K562 (cell line): Measurements from ENCODE around the gene TGDS. TPM values are rescaled to one million over a fixed set of nuclear protein-coding genes. Genes with fewer than 3 reads are reported as not detected.

Experiments
- CEBPG ChIP-seq, 3 experiments: fragments of 200-800 bp in 1 of 3; sonication (Bioruptor generic) in 1 of 3; sonication (generic) in 1 of 3; formaldehyde crosslinking in 1 of 3; IDR thresholded peaks in 2 of 3; conservative IDR thresholded peaks in 1 of 3; 2 replicates each; pipeline versions ENCODE4 v1.6.1 to v1.8.0; 2016 to 2022; ENCODE audit warnings: missing compliant biosample characterization in 2 of 3, missing genetic modification characterization in 2 of 3, mild to moderate bottlenecking in 1 of 3, missing genetic modification reagents in 1 of 3
- EP300 ChIP-seq: IDR thresholded peaks from 2 replicates; pipeline ENCODE4 v1.6.1; 2012; ENCODE audit warnings: low read length, improper control_type of control experiment
- ILK ChIP-seq: fragments of 450-650 bp; IDR thresholded peaks from 2 replicates; pipeline ENCODE4 v1.6.1; 2016; ENCODE audit warnings: missing genetic modification characterization, low read depth, mild to moderate bottlenecking, missing compliant biosample characterization, moderate library complexity, borderline replicate concordance
- KHSRP ChIP-seq: fragments of 450-650 bp; IDR thresholded peaks from 2 replicates; pipeline ENCODE4 v1.6.1; 2017
- NFIX ChIP-seq: fragments of 250-450 bp; sonication (Bioruptor Pico); IDR thresholded peaks from 2 replicates; pipeline ENCODE4 v1.4.0; 2020; ENCODE audit warnings: low read depth, mild to moderate bottlenecking, moderate library complexity
- NFXL1 ChIP-seq: fragments of 450-650 bp; formaldehyde crosslinking; IDR thresholded peaks from 2 replicates; pipeline ENCODE4 v1.4.0; 2021; ENCODE audit warnings: mild to moderate bottlenecking
- NONO ChIP-seq, 2 experiments: fragments of 200-400 bp in 1 of 2; fragments of 450-650 bp in 1 of 2; formaldehyde crosslinking in 1 of 2; IDR thresholded peaks; 2 replicates each; pipeline ENCODE4 v1.6.1; 2017; ENCODE audit warnings: low read depth in 2 of 2, mild to moderate bottlenecking in 2 of 2, moderate library complexity in 2 of 2, low read length in 1 of 2
- PHB2 ChIP-seq: fragments of 450-650 bp; IDR thresholded peaks from 2 replicates; pipeline ENCODE4 v1.6.1; 2017; ENCODE audit warnings: low read depth
- SMARCA4 ChIP-seq: fragments of 450-650 bp; IDR thresholded peaks from 2 replicates; pipeline ENCODE4 v1.6.1; 2016
- SP2 ChIP-seq: IDR thresholded peaks from 2 replicates; pipeline ENCODE4 v1.6.1; 2011; ENCODE audit warnings: mild to moderate bottlenecking, low read depth, low read length, moderate library complexity; ENCODE audit not compliant: poor library complexity, severe bottlenecking; ENCODE audit errors: extremely low read depth
- SREBF1 ChIP-seq: fragments of 150-350 bp; IDR thresholded peaks from 2 replicates; pipeline ENCODE4 v1.6.1; 2014; ENCODE audit warnings: antibody characterized with exemption, low read depth, low read length, borderline replicate concordance
- TGIF2 ChIP-seq: sonication (generic); formaldehyde crosslinking; IDR thresholded peaks from 2 replicates; pipeline ENCODE4 v1.8.1; 2022; ENCODE audit warnings: mild to moderate bottlenecking, missing genetic modification reagents, moderate library complexity
- polyA plus RNA-seq, 8 experiments: library from polyadenylated mRNA; depleted of rRNA in 4 of 8; stranded (reverse) in 5 of 8; unstranded in 3 of 8; fragments of >200 nt; fragmentation: Nextera tagmentation in 2 of 8; fragmentation: Illumina TruSeq in 1 of 8; extraction: Ambion mirVana in 2 of 8; extraction: Trizol in 1 of 8; gene quantifications; 2 replicates each; pipeline versions ENCODE4 v1.2.1 to v1.2.3, GENCODE V29; 2011 to 2014; ENCODE audit warnings: inconsistent platforms in 1 of 8, missing spikeins in 1 of 8
- total RNA-seq, 7 experiments: library from RNA; depleted of rRNA in 6 of 7; stranded (reverse); fragments of >200 nt in 6 of 7; fragmentation: Illumina TruSeq in 2 of 7; extraction: Trizol in 2 of 7; gene quantifications; 2 replicates each; pipeline versions ENCODE4 v1.2.1 to v1.2.3, GENCODE V29; 2011 to 2021; ENCODE audit warnings: low replicate concordance in 1 of 7
- TF ChIP-seq, protein P1 (sequence below): fragments of 450-650 bp; IDR thresholded peaks from 2 replicates; pipeline ENCODE4 v1.7.1; 2018; ENCODE audit warnings: mild to moderate bottlenecking, low read depth; ENCODE audit not compliant: partially characterized antibody
- TF ChIP-seq, protein P2 (sequence below), 3 experiments: IDR thresholded peaks in 2 of 3; conservative IDR thresholded peaks in 1 of 3; 2 replicates each; pipeline ENCODE4 v1.5.1; 2011 to 2012; ENCODE audit warnings: low read length in 3 of 3, mild to moderate bottlenecking in 3 of 3, control low read depth in 2 of 3, improper control_type of control experiment in 1 of 3, inconsistent platforms in 1 of 3, low read depth in 1 of 3, mixed read lengths in 1 of 3, moderate library complexity in 1 of 3; ENCODE audit not compliant: insufficient read depth in 2 of 3
- TF ChIP-seq, protein P3 (sequence below): fragments of 250-450 bp; sonication (Bioruptor Pico); IDR thresholded peaks from 2 replicates; pipeline ENCODE4 v1.4.0; 2020; ENCODE audit warnings: mild to moderate bottlenecking, moderate library complexity, borderline replicate concordance
- TF ChIP-seq, protein P4 (sequence below): fragments of 250-450 bp; sonication (Bioruptor Pico); IDR thresholded peaks from 2 replicates; pipeline ENCODE4 v1.8.0; 2021; ENCODE audit warnings: moderate library complexity, mild to moderate bottlenecking, inconsistent platforms

The TGDS gene
- total and polyA plus RNA-seq, 9 of the 15 experiments (the other 6 are each of a cell fraction or from before 2014, with no cell fraction given): 9.9 to 43.7 (median 21.4) TPM

DNA sequence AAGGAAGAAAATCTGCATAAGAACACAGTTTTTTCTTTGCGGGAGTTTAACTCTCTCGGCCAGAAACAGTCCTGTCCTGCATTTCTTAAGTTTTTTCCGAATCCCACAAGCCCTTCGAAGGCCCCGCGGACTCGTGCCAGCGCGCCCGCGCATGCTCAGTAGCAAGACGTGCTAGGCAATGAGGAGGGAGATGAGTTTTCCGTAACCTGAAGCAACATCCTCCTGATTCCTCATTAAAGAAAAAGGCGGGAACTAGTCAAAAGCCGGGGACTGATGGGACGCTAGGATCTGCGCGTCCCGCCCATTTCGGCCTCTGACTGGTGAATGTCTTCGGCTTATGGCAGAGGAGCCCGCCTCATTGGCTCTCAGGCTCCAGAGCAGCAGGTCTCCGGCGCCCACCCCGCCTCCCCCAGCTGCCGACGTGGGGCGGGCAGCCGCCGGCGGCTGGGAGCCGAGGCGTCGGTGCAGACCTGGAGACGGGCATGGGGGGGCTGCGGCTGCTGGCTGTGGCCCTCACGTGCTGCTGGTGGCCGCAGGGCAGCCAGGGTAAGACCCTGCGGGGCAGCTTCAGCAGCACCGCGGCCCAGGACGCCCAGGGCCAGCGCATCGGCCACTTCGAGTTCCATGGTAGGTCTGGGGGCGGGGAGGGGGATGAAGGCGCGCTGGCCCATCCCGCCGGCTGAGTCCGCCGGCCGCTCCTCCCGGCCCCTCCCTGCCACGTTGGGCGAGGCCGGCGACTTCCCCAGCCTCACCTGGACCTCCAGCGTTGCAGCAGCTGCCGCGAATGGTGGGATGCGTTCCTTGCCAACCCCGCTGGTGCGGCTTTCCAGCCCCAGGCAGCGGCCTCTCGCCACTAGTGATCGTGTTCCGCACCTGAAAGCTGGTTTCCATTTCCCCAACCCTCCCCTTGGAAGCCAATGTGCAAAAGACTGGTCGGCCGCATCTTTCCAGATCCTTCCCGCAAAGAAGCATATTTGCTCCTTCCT lies 5.8 kb upstream of the TGDS start, which contains the start of gene GPR180 (continued):
- TF ChIP-seq, protein P1, sequence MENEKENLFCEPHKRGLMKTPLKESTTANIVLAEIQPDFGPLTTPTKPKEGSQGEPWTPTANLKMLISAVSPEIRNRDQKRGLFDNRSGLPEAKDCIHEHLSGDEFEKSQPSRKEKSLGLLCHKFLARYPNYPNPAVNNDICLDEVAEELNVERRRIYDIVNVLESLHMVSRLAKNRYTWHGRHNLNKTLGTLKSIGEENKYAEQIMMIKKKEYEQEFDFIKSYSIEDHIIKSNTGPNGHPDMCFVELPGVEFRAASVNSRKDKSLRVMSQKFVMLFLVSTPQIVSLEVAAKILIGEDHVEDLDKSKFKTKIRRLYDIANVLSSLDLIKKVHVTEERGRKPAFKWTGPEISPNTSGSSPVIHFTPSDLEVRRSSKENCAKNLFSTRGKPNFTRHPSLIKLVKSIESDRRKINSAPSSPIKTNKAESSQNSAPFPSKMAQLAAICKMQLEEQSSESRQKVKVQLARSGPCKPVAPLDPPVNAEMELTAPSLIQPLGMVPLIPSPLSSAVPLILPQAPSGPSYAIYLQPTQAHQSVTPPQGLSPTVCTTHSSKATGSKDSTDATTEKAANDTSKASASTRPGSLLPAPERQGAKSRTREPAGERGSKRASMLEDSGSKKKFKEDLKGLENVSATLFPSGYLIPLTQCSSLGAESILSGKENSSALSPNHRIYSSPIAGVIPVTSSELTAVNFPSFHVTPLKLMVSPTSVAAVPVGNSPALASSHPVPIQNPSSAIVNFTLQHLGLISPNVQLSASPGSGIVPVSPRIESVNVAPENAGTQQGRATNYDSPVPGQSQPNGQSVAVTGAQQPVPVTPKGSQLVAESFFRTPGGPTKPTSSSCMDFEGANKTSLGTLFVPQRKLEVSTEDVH: peak; percentile 88
- TF ChIP-seq NONO (IDR thresholded peaks at IDR 0.05; ENCODE audit: low read depth in 2 of 2, low read length in 1 of 2): peak in 1 of 2 experiments; percentile 68; a peak in 2 of 4 replicates
- TF ChIP-seq KHSRP: no peak
- TF ChIP-seq SP2: peak; percentile 68
- no peak for TF ChIP-seq ILK (tag)
- no peak for TF ChIP-seq EP300
- no peak for TF ChIP-seq NFIX (CRISPR knock-in tag)
- no peak for TF ChIP-seq PHB2
- TF ChIP-seq, protein P2, sequence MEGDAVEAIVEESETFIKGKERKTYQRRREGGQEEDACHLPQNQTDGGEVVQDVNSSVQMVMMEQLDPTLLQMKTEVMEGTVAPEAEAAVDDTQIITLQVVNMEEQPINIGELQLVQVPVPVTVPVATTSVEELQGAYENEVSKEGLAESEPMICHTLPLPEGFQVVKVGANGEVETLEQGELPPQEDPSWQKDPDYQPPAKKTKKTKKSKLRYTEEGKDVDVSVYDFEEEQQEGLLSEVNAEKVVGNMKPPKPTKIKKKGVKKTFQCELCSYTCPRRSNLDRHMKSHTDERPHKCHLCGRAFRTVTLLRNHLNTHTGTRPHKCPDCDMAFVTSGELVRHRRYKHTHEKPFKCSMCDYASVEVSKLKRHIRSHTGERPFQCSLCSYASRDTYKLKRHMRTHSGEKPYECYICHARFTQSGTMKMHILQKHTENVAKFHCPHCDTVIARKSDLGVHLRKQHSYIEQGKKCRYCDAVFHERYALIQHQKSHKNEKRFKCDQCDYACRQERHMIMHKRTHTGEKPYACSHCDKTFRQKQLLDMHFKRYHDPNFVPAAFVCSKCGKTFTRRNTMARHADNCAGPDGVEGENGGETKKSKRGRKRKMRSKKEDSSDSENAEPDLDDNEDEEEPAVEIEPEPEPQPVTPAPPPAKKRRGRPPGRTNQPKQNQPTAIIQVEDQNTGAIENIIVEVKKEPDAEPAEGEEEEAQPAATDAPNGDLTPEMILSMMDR (IDR thresholded peaks at IDR 0.05 in 2 of 3, conservative IDR thresholded peaks at IDR 0.05 in 1 of 3; ENCODE audit: insufficient read depth in 2 of 3, low read depth in 1 of 3, low read length in 3 of 3): no peak
- TF ChIP-seq CEBPG (CRISPR knock-in tag; IDR thresholded peaks at IDR 0.05): peak; percentile 76; the same call in 1 of the 2 replicates
- peak in 1 of 2 experiments; percentile 66; a peak in 3 of 4 replicates for TF ChIP-seq CEBPG (tag; conservative IDR thresholded peaks at IDR 0.05 in 1 of 2, IDR thresholded peaks at IDR 0.05 in 1 of 2)
- TF ChIP-seq, protein P3, sequence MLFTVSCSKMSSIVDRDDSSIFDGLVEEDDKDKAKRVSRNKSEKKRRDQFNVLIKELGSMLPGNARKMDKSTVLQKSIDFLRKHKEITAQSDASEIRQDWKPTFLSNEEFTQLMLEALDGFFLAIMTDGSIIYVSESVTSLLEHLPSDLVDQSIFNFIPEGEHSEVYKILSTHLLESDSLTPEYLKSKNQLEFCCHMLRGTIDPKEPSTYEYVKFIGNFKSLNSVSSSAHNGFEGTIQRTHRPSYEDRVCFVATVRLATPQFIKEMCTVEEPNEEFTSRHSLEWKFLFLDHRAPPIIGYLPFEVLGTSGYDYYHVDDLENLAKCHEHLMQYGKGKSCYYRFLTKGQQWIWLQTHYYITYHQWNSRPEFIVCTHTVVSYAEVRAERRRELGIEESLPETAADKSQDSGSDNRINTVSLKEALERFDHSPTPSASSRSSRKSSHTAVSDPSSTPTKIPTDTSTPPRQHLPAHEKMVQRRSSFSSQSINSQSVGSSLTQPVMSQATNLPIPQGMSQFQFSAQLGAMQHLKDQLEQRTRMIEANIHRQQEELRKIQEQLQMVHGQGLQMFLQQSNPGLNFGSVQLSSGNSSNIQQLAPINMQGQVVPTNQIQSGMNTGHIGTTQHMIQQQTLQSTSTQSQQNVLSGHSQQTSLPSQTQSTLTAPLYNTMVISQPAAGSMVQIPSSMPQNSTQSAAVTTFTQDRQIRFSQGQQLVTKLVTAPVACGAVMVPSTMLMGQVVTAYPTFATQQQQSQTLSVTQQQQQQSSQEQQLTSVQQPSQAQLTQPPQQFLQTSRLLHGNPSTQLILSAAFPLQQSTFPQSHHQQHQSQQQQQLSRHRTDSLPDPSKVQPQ (CRISPR knock-in tag): no peak
- no peak for TF ChIP-seq NFXL1 (CRISPR knock-in tag)
- no peak for TF ChIP-seq SMARCA4
- TF ChIP-seq TGIF2 (CRISPR knock-in tag): no peak
- no peak for TF ChIP-seq SREBF1
- TF ChIP-seq, protein P4, sequence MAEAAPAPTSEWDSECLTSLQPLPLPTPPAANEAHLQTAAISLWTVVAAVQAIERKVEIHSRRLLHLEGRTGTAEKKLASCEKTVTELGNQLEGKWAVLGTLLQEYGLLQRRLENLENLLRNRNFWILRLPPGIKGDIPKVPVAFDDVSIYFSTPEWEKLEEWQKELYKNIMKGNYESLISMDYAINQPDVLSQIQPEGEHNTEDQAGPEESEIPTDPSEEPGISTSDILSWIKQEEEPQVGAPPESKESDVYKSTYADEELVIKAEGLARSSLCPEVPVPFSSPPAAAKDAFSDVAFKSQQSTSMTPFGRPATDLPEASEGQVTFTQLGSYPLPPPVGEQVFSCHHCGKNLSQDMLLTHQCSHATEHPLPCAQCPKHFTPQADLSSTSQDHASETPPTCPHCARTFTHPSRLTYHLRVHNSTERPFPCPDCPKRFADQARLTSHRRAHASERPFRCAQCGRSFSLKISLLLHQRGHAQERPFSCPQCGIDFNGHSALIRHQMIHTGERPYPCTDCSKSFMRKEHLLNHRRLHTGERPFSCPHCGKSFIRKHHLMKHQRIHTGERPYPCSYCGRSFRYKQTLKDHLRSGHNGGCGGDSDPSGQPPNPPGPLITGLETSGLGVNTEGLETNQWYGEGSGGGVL (CRISPR knock-in tag): no peak
